ENCODE data around the gene SLC26A1.

DNA sequence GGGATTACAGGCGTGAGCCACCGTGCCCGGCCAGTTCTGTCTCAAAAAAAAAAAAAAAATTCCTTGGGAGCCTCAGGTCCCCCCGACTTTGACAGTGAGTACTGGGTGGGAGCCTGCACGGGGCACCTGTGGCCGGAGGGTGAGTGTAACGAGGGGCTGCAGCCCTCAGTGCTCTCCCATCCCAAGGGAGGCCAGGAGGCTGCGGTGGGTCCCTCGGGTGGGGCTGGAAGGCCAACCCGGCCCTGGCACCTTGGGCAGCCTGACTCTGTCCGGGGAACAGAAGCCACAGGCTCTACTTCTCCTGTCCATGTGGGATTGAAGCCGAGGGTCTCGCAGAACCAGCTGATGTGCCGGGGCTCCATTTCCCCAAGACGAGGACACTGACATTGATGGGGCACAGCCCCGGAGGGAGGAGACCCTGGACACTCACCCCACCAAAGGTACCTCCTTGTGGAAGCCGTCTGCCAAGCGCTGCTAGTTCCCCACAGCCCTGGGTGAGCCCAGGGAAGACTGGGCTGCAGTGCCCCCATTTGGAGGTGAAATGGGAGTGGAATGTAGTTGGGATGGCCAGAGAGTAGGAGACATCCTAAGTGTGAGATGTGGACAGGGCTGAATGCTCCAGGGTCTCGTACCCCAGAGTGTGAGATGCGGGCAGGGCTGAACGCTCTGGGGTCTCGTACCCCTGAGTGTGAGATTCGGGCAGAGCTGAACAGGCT lies 2.3 kb upstream of the SLC26A1 start:
- TF ChIP-seq POLR2AphosphoS5 (IDR thresholded peaks at IDR 0.05) (no peak), CTCF (IDR thresholded peaks at IDR 0.05) (no peak)
